IMR-90 (cell line): ENCODE measurements around the gene HAP1. TPM values are rescaled to one million over a fixed set of nuclear protein-coding genes. Genes with fewer than 3 reads are reported as not detected.
A peak's percentile ranks its signal among the peaks of the same experiment; 100 is the strongest.

Experiments
- ATAC-seq: fragments of 200-7000 bp; cut with Tn5 transposase; 2 replicates; pipeline ENCODE4 v1.9.1; 2020; ENCODE audit warnings: low read depth, mild to moderate bottlenecking, moderate library complexity
- BruUV-seq: library from RNA; stranded (reverse); fragments of 400-500 nt; replicated peaks from 2 replicates; lab custom pipeline; 2021; lab: Mats Ljungman, UMichigan
- CTCF ChIA-PET: fragments of 300-600 bp; formaldehyde crosslinking; extraction: SDS; loops from one replicate; lab custom pipeline; 2021; ENCODE audit warnings: antibody characterized with exemption; lab: Yijun Ruan, JAX
- POLR2A ChIA-PET: fragments of 300-600 bp; sonication (Branson Sonifier 250); formaldehyde crosslinking; loops from one replicate; lab custom pipeline; 2022; ENCODE audit warnings: antibody characterized with exemption; ENCODE audit not compliant: unreplicated experiment; lab: Charles Lee
- DNase-seq: peaks from one replicate; pipeline ENCODE4 v3.0.0; 2013
- H2AFZ ChIP-seq: replicated peaks from 2 replicates; pipeline ENCODE3; 2013; ENCODE audit warnings: low read length, mild to moderate bottlenecking; ENCODE audit not compliant: poor library complexity
- H2AK5ac ChIP-seq: 2 replicates; pipeline ENCODE4 v1.6.1; 2013; ENCODE audit warnings: low read depth, low read length, inconsistent platforms
- H2AK9ac ChIP-seq: replicated peaks from 2 replicates; pipeline ENCODE3; 2013; ENCODE audit warnings: mild to moderate bottlenecking, low read depth, low read length, moderate library complexity; ENCODE audit not compliant: poor library complexity
- H2BK120ac ChIP-seq: 2 replicates; pipeline ENCODE4 v1.6.1; 2013; ENCODE audit warnings: low read depth, low read length, inconsistent platforms
- H2BK15ac ChIP-seq: 3 replicates; pipeline ENCODE4 v1.6.1; 2013; ENCODE audit warnings: low read depth, low read length, inconsistent platforms
- H2BK20ac ChIP-seq: 2 replicates; pipeline ENCODE4 v1.6.1; 2013; ENCODE audit warnings: low read depth, mild to moderate bottlenecking, inconsistent platforms, low read length, moderate library complexity
- H2BK5ac ChIP-seq: 2 replicates; pipeline ENCODE4 v1.6.1; 2013; ENCODE audit warnings: mild to moderate bottlenecking, low read depth, low read length, inconsistent platforms; ENCODE audit not compliant: poor library complexity, severe bottlenecking
- H3K14ac ChIP-seq: replicated peaks from 2 replicates; pipeline ENCODE4 v1.6.1; 2013; ENCODE audit warnings: low read depth, low read length, inconsistent platforms
- H3K18ac ChIP-seq: 2 replicates; pipeline ENCODE4 v1.6.1; 2013; ENCODE audit warnings: low read depth, low read length, control low read depth
- H3K23ac ChIP-seq: 2 replicates; pipeline ENCODE4 v1.6.1; 2013; ENCODE audit warnings: low read depth, low read length, inconsistent platforms
- H3K27ac ChIP-seq: 2 replicates; pipeline ENCODE4 v1.5.1; 2013; ENCODE audit warnings: mild to moderate bottlenecking, control low read depth, low read length; ENCODE audit not compliant: insufficient read depth
- H3K27me3 ChIP-seq: 2 replicates; pipeline ENCODE4 v1.6.1; 2013; ENCODE audit warnings: low read length; ENCODE audit not compliant: control insufficient read depth, insufficient read depth
- H3K36me3 ChIP-seq: 2 replicates; pipeline ENCODE4 v1.6.1; 2013; ENCODE audit warnings: low read length, mixed read lengths; ENCODE audit not compliant: control insufficient read depth, insufficient read depth
- H3K4ac ChIP-seq: 2 replicates; pipeline ENCODE4 v1.6.1; 2013; ENCODE audit warnings: low read depth, low read length, inconsistent platforms
- H3K4me1 ChIP-seq: 2 replicates; pipeline ENCODE4 v1.6.1; 2013; ENCODE audit warnings: low read length, mixed read lengths; ENCODE audit not compliant: control insufficient read depth, insufficient read depth
- H3K4me2 ChIP-seq: 2 replicates; pipeline ENCODE4 v1.6.1; 2013; ENCODE audit warnings: low read depth, mild to moderate bottlenecking, control low read depth, low read length, moderate library complexity
- H3K4me3 ChIP-seq: 2 replicates; pipeline ENCODE4 v1.5.1; 2013; ENCODE audit warnings: low read depth, mild to moderate bottlenecking, control low read depth, low read length, moderate library complexity; ENCODE audit not compliant: insufficient read depth
- H3K56ac ChIP-seq: 2 replicates; pipeline ENCODE4 v1.6.1; 2013; ENCODE audit warnings: low read length, inconsistent platforms; ENCODE audit not compliant: insufficient read depth; ENCODE audit errors: extremely low read depth
- H3K79me1 ChIP-seq, 2 experiments: 2 replicates each; pipeline ENCODE4 v1.6.1; 2013; ENCODE audit warnings: low read length in 2 of 2, inconsistent platforms in 1 of 2, low read depth in 1 of 2
- H3K9ac ChIP-seq: 2 replicates; pipeline ENCODE4 v1.6.1; 2013; ENCODE audit warnings: low read depth, low read length, control low read depth
- H3K9me1 ChIP-seq: 2 replicates; pipeline ENCODE4 v1.6.1; 2013; ENCODE audit warnings: low read length, inconsistent platforms; ENCODE audit not compliant: insufficient read depth
- H3K9me3 ChIP-seq: 2 replicates; pipeline ENCODE4 v1.6.1; 2013; ENCODE audit warnings: low read length; ENCODE audit not compliant: control insufficient read depth, insufficient read depth
- H4K20me1 ChIP-seq: 2 replicates; pipeline ENCODE4 v1.6.1; 2013; ENCODE audit warnings: low read length, inconsistent platforms; ENCODE audit not compliant: insufficient read depth
- H4K5ac ChIP-seq: 2 replicates; pipeline ENCODE4 v1.6.1; 2013; ENCODE audit warnings: mild to moderate bottlenecking, low read depth, low read length, control low read depth
- H4K8ac ChIP-seq, 2 experiments: 2 replicates each; pipeline ENCODE4 v1.6.1; 2013; ENCODE audit warnings: low read depth in 2 of 2, low read length in 2 of 2, control low read depth in 1 of 2, inconsistent platforms in 1 of 2
- H4K91ac ChIP-seq: 2 replicates; pipeline ENCODE4 v1.6.1; 2013; ENCODE audit warnings: low read depth, low read length, inconsistent platforms; ENCODE audit not compliant: insufficient read depth
- BHLHE40 ChIP-seq: fragments of 150-350 bp; IDR thresholded peaks from 2 replicates; pipeline ENCODE4 v1.6.1; 2016; ENCODE audit warnings: mild to moderate bottlenecking, low read depth, low read length
- CEBPB ChIP-seq: IDR thresholded peaks from 2 replicates; pipeline ENCODE4 v1.6.1; 2012; ENCODE audit warnings: low read depth, low read length, improper control_type of control experiment
- FOS ChIP-seq: fragments of 150-350 bp; IDR thresholded peaks from 2 replicates; pipeline ENCODE4 v1.6.1; 2016; ENCODE audit warnings: low read depth, low read length
- RCOR1 ChIP-seq: IDR thresholded peaks from 2 replicates; pipeline ENCODE4 v1.6.1; 2012; ENCODE audit warnings: mild to moderate bottlenecking, low read length, improper control_type of control experiment; ENCODE audit not compliant: insufficient replicate concordance
- SMC3 ChIP-seq: fragments of 150-350 bp; IDR thresholded peaks from 2 replicates; pipeline ENCODE4 v1.6.1; 2016; ENCODE audit warnings: low read depth, mild to moderate bottlenecking, antibody characterized with exemption, low read length, moderate library complexity
- WGBS, 2 experiments: methylation state at CpG; one replicate each; pipeline versions ENCODE4 v1.1.5 to v1.1.7; 2013; ENCODE audit warnings: missing lambda C conversion rate in 2 of 2; ENCODE audit not compliant: insufficient read length in 1 of 2; ENCODE audit errors: extremely low coverage in 2 of 2; 5-methylcytosine and 5-hydroxymethylcytosine counted together
- dilution Hi-C: fragments of 300-500 bp; cut with HindIII; formaldehyde crosslinking; loops from one replicate; pipeline ENCODE4 v1.14.3; 2018; ENCODE audit warnings: low sequenced_read_pairs; ENCODE audit not compliant: unreplicated experiment
- in situ Hi-C: fragments of 300-500 bp; cut with MboI; formaldehyde crosslinking; loops from 3 replicates; pipeline ENCODE4 v1.14.3; 2019; ENCODE audit warnings: low sequenced_read_pairs, inconsistent platforms, mixed read lengths
- intact Hi-C: fragments of 100-400 bp; cut with micrococcal nuclease; formaldehyde crosslinking; loops from 2 replicates; pipeline ENCODE4 v1.10.0; 2022
- polyA plus RNA-seq, 3 experiments: library from polyadenylated mRNA; depleted of rRNA; stranded (reverse); fragments of >200 nt; gene quantifications; 2 replicates each; pipeline ENCODE4 v1.2.3, GENCODE V29; 2012; ENCODE audit warnings: low replicate concordance in 1 of 3
- total RNA-seq: library from RNA; depleted of rRNA; stranded (reverse); fragments of >200 nt; gene quantifications from 2 replicates; pipeline ENCODE4 v1.2.3, GENCODE V29; 2012

The HAP1 gene
- total and polyA plus RNA-seq, 2 of the 4 experiments (the other 2 are of a cell fraction): under 0.01 to 0.09 TPM

DNA sequence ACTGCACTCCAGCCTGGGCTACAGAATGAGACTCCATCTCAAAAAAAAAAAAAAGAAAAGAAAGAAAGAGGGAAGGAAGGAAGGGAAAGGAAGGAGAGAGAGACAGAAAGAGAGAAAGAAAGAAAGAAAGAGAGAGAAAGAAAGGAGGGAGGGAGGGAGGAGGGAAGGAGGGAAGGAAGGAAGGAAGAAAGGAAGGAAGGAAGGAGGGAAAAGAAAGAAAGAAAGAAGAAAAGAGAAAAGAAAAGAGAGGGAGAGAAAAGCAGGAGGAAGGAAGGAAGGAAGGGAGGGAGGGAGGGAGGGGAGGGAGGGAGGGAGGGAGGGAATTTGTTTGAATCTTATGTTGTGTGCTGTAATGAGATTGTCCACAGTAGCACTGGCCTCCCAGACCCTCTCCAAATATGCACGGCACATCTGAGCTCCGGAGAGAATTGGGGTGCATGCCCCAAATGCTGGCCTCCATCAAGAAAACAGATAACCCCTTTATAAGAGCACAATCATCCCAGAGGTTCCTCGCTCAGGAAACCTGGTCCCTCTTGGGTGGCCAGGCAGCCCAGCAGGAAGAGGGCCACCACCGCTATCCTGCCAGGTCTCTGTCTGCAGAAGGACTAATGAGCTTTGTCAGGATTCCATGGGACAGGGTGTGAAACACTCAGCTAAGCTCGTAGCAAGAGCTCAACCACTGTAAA lies 54.6 kb downstream of the HAP1 start:
- no peak overlapping the region for H4K91ac ChIP-seq
- ChIA-PET CTCF (interaction anchor here (1.0 to 1.3 kb wide), 2 partner anchors 8 to 10 kb away, joined by 3 to 4 read pairs; partner anchors contain the start of gene EIF1), POLR2A (interaction anchor here (0.6 to 1.7 kb wide), 3 partner anchors 8 to 861 kb away, joined by 3 to 9 read pairs (median 4); partner anchors contain the start of gene EIF1)
- H3K23ac ChIP-seq: no peak overlapping the region
- H4K8ac ChIP-seq: no peak overlapping the region
- H3K79me1 ChIP-seq: no peaks in the 10 kb centered on the region
- TF ChIP-seq CEBPB (no peak), FOS (no peak), SMC3 (no peak), RCOR1 (no peak), BHLHE40 (no peak)
- H3K27ac ChIP-seq: no peak overlapping the region
- DNase-seq (no peak), ATAC-seq (no peak)
- H2BK20ac ChIP-seq: no peak overlapping the region
- BruUV-seq: no TSS peak
- no peaks in the 10 kb centered on the region for H3K36me3 ChIP-seq
- no peak overlapping the region for H3K14ac ChIP-seq
- no peak overlapping the region for H2BK120ac ChIP-seq
- no CpG with 5 or more reads among the region's 5 CpGs for WGBS, 2 experiments
- H3K27me3 ChIP-seq: peaks cover 12% of the 10 kb centered on the region
- in situ Hi-C loops (no loop called here), dilution Hi-C loops (no loop called here), intact Hi-C loops (no loop called here)
- no peaks in the 10 kb centered on the region for H4K20me1 ChIP-seq
- H3K4me1 ChIP-seq: peaks cover 6% of the 10 kb centered on the region
- H2AK5ac ChIP-seq: no peak overlapping the region
- H2AFZ ChIP-seq: peak overlapping the region; percentile 32
- H3K56ac ChIP-seq: no peak overlapping the region
- H3K9me1 ChIP-seq: no peaks in the 10 kb centered on the region
- no peak overlapping the region for H3K18ac ChIP-seq
- no peak overlapping the region for H3K4ac ChIP-seq
- H3K9me3 ChIP-seq: no peaks in the 10 kb centered on the region
- no peak overlapping the region for H3K9ac ChIP-seq
- no peak overlapping the region for H3K4me3 ChIP-seq
- H4K5ac ChIP-seq: no peak overlapping the region
- H2BK5ac ChIP-seq: no peak overlapping the region
- H3K4me2 ChIP-seq: no peak overlapping the region
- no peak overlapping the region for H2BK15ac ChIP-seq
- no peak overlapping the region for H2AK9ac ChIP-seq
